MM.1S (cell line): Measurements from ENCODE around the gene SIM2.

Source experiments
- DNase-seq: peaks from one replicate; pipeline ENCODE4 v3.0.0-alpha.2; 2015
- H2AFZ ChIP-seq: fragments of 300-600 bp; sonication (generic); 2 replicates; pipeline ENCODE4 v1.6.0; 2016; ENCODE audit warnings: antibody characterized with exemption, low read length
- H3F3A ChIP-seq: fragments of 300-600 bp; sonication (generic); 2 replicates; pipeline ENCODE4 v1.6.1; 2016; ENCODE audit warnings: mild to moderate bottlenecking, antibody characterized with exemption, low read length, moderate library complexity, mixed read lengths; ENCODE audit not compliant: insufficient read depth
- H3K27ac ChIP-seq: fragments of 300-600 bp; sonication (generic); 2 replicates; pipeline ENCODE4 v1.5.1; 2016; ENCODE audit warnings: mild to moderate bottlenecking, low read length
- H3K27me3 ChIP-seq: fragments of 300-600 bp; sonication (generic); replicated peaks from 2 replicates; pipeline ENCODE4 v1.6.0; 2016; ENCODE audit warnings: low read length; ENCODE audit not compliant: insufficient read depth
- H3K36me3 ChIP-seq: fragments of 300-600 bp; sonication (generic); replicated peaks from 2 replicates; pipeline ENCODE4 v1.6.1; 2016; ENCODE audit warnings: mild to moderate bottlenecking, low read length, mixed read lengths; ENCODE audit not compliant: insufficient read depth
- H3K4me1 ChIP-seq: fragments of 300-600 bp; sonication (generic); 2 replicates; pipeline ENCODE4 v1.6.1; 2016; ENCODE audit warnings: low read length, mixed read lengths
- H3K4me2 ChIP-seq: fragments of 300-600 bp; sonication (generic); 2 replicates; pipeline ENCODE4 v1.6.0; 2016; ENCODE audit warnings: low read depth, low read length
- H3K4me3 ChIP-seq: fragments of 300-600 bp; sonication (generic); 2 replicates; pipeline ENCODE4 v1.5.1; 2016; ENCODE audit warnings: low read length, mixed read lengths
- H3K79me2 ChIP-seq: fragments of 300-600 bp; sonication (generic); 2 replicates; pipeline ENCODE4 v1.6.1; 2016; ENCODE audit warnings: mixed run types, low read length, mixed read lengths
- H3K9ac ChIP-seq: fragments of 300-600 bp; sonication (generic); 2 replicates; pipeline ENCODE4 v1.6.1; 2016; ENCODE audit warnings: low read length, mixed read lengths
- H3K9me2 ChIP-seq: fragments of 300-600 bp; sonication (generic); replicated peaks from 2 replicates; pipeline ENCODE4 v1.6.1; 2016; ENCODE audit warnings: mild to moderate bottlenecking, low read length, mixed read lengths; ENCODE audit not compliant: insufficient read depth
- H3K9me3 ChIP-seq: fragments of 300-600 bp; sonication (generic); replicated peaks from 2 replicates; pipeline ENCODE4 v1.6.1; 2016; ENCODE audit warnings: mild to moderate bottlenecking, low read length, mixed read lengths; ENCODE audit not compliant: insufficient read depth
- H4K20me1 ChIP-seq: fragments of 300-600 bp; sonication (generic); 2 replicates; pipeline ENCODE4 v1.6.1; 2016; ENCODE audit warnings: mild to moderate bottlenecking, low read length, moderate library complexity, mixed read lengths; ENCODE audit not compliant: insufficient read depth
- EZH2 ChIP-seq: fragments of 300-600 bp; sonication (generic); optimal IDR thresholded peaks from 2 replicates; pipeline ENCODE3; 2017; ENCODE audit warnings: low read depth, mild to moderate bottlenecking, antibody characterized with exemption, low read length, mixed read lengths
- EZH2phosphoT487 ChIP-seq: fragments of 300-600 bp; sonication (generic); IDR thresholded peaks from 2 replicates; pipeline ENCODE4 v1.6.1; 2018; ENCODE audit warnings: antibody characterized with exemption, low read length
- TF ChIP-seq, protein P1 (sequence below): fragments of 300-600 bp; sonication (generic); IDR thresholded peaks from 2 replicates; pipeline ENCODE4 v1.5.1; 2016; ENCODE audit warnings: antibody characterized with exemption, low read length, mixed read lengths

SIM2 gene

DNA sequence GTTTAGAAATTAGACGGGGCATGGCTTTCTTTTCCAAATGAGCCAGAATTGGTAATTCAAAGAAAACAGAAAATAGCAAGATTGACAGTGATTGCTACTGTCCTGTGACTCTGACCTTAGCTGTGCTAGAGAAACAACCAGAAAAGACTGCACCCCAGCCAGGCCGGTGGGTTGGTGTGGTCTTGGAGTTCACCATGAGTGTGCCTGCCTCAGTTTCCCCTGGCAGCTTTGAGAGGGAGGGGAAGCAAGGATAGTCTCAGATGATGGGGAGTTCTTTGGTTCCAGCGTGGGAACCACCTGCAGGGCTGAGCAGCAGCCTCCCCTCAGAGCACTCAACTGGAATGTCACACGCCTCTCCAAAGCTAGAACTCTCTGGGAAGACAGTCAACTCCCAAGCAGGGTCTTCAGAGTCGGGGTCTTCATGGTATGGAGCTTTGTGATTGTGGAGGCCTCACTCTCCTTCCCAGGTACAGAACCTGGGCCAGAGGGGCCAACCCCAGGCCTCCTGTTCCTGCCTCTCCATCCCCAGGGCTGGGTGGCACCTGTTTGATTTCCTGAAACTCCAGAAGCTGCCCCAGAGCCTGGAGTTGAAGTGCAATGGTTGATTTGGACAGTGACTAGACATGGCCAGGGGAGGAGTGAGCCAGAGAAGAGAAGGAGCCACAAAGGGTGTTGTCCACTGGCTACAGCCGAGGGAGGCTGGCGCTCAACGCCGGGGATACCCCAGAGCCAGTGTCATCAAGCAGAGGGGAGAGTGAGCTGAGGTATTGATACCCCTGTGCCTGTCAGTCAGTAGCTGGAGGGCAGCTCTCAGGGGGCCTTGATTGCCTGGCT, 35.7 kb downstream of the SIM2 start:
- H4K20me1 ChIP-seq, result no peaks in the 10 kb centered on the region
- H3F3A ChIP-seq, result no peaks in the 10 kb centered on the region
- H3K79me2 ChIP-seq, result no peaks in the 10 kb centered on the region
- no peak overlapping the region for H3K4me2 ChIP-seq
- no peak overlapping the region for H3K27ac ChIP-seq
- no peaks in the 10 kb centered on the region for H3K4me1 ChIP-seq
- H3K9ac ChIP-seq, result no peak overlapping the region
- no peak for DNase-seq
- H3K9me2 ChIP-seq, result no peaks in the 10 kb centered on the region
- H3K9me3 ChIP-seq, result no peaks in the 10 kb centered on the region
- no peak overlapping the region for H2AFZ ChIP-seq
- no peak for TF ChIP-seq EZH2phosphoT487
- no peak overlapping the region for H3K4me3 ChIP-seq
- H3K27me3 ChIP-seq, result peaks cover 21% of the 10 kb centered on the region
- no peaks in the 10 kb centered on the region for H3K36me3 ChIP-seq

DNA sequence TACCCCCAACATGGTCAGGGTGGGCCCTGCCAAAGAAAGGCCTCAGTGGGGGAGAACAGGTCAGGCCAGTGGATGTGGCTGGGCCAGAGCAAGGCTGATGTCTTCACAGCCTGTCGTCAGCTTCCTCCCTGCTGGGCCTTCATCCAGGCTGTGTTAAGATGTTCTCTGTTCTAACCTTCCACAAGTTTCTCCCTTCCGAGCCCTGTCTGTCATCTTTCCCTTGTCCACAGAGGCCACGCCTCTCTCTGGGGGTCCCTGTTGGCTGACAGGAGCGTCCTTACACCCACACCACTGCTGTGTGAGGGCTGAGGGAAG, 36.2 kb downstream of the SIM2 start:
- H3K27ac ChIP-seq, result no peak overlapping the region
- no peaks in the 10 kb centered on the region for H4K20me1 ChIP-seq
- no peaks in the 10 kb centered on the region for H3K4me1 ChIP-seq
- H3K4me2 ChIP-seq, result no peak overlapping the region
- H2AFZ ChIP-seq, result no peak overlapping the region
- H3K9me2 ChIP-seq, result no peaks in the 10 kb centered on the region
- no peak for DNase-seq
- no peak overlapping the region for H3K4me3 ChIP-seq
- TF ChIP-seq, protein P1, sequence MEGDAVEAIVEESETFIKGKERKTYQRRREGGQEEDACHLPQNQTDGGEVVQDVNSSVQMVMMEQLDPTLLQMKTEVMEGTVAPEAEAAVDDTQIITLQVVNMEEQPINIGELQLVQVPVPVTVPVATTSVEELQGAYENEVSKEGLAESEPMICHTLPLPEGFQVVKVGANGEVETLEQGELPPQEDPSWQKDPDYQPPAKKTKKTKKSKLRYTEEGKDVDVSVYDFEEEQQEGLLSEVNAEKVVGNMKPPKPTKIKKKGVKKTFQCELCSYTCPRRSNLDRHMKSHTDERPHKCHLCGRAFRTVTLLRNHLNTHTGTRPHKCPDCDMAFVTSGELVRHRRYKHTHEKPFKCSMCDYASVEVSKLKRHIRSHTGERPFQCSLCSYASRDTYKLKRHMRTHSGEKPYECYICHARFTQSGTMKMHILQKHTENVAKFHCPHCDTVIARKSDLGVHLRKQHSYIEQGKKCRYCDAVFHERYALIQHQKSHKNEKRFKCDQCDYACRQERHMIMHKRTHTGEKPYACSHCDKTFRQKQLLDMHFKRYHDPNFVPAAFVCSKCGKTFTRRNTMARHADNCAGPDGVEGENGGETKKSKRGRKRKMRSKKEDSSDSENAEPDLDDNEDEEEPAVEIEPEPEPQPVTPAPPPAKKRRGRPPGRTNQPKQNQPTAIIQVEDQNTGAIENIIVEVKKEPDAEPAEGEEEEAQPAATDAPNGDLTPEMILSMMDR, result no peak
- TF ChIP-seq EZH2phosphoT487 (no peak), EZH2 (no peak)
- H3K79me2 ChIP-seq, result no peaks in the 10 kb centered on the region
- no peaks in the 10 kb centered on the region for H3K9me3 ChIP-seq
- H3K27me3 ChIP-seq, result peaks cover 15% of the 10 kb centered on the region
- no peak overlapping the region for H3K9ac ChIP-seq
- no peaks in the 10 kb centered on the region for H3F3A ChIP-seq
- no peaks in the 10 kb centered on the region for H3K36me3 ChIP-seq

DNA sequence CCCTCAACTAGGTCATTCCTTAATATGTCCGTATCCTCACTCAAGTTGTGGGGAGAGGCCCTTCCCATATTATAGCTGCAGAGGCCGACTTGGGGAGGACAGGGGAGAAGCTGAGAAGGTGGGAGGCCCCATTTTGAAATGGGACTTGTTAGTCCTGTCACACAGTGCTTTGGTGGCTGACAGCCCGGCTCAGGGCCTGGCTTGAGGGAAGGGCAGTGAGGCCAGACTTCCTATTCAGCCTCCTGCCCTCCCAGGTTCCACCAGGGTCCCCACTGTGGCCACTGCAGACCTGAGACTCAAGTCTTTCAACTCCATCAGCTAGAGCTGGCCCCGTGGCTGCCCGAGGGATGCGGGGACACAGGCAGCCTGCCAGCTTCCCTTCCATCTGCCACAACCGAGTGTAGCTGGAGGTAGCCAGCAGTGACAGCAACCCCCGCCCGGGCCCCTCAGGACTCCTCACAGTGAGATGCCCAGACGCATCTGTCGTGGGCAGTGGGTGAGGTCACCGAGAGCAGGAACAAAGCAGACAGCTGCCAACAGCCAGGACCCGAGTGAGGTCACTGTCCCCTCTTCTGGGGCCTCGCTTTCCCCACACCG, 36.9 kb downstream of the SIM2 start:
- H3K4me3 ChIP-seq, result no peak overlapping the region
- H4K20me1 ChIP-seq, result no peaks in the 10 kb centered on the region
- no peaks in the 10 kb centered on the region for H3F3A ChIP-seq
- no peaks in the 10 kb centered on the region for H3K4me1 ChIP-seq
- no peak overlapping the region for H3K9ac ChIP-seq
- TF ChIP-seq, protein P1, result no peak
- TF ChIP-seq EZH2phosphoT487, result no peak
- TF ChIP-seq EZH2, result no peak
- DNase-seq, result no peak
- no peak overlapping the region for H3K4me2 ChIP-seq
- H3K79me2 ChIP-seq, result no peaks in the 10 kb centered on the region
- H3K27me3 ChIP-seq, result peaks cover 10% of the 10 kb centered on the region
- H3K36me3 ChIP-seq, result no peaks in the 10 kb centered on the region
- no peak overlapping the region for H2AFZ ChIP-seq
- no peak overlapping the region for H3K27ac ChIP-seq
- H3K9me2 ChIP-seq, result no peaks in the 10 kb centered on the region
- no peaks in the 10 kb centered on the region for H3K9me3 ChIP-seq

DNA sequence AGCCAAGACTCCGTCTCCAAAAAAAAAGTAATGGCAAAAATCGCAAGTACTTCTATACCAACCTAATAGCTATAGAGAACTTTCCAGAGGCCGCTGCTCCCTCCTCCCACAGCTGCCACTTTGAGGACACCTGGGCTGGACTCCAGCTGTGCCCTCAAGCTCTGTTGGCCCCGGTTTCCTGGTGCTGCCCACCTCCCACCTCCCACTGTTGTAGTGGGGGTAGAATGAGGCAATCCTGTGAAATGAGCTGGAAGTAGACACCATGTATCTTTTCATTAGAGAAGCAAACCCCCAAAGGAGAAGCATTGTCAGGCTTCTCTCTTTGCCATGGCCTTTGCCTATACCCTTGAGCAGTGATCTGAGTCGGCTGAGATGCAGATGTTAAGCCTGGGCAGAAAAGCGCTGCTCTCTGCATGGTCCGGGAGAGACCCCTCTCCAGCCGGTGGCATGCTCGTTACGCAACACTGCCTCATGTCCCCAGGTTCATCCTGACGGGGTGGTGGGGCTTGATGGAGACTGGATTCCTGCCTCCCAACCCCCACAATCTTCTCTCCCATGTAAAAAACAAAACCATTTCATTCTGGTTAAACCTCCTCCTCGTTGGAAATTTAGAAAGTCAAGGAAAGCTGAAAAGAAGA, 39.7 kb downstream of the SIM2 start:
- no peaks in the 10 kb centered on the region for H3K4me1 ChIP-seq
- H3K27me3 ChIP-seq, result 0 out of 2 replicates have a peak, but pooled peaks cover 2% of the 10 kb centered on the region
- no peak overlapping the region for H3K4me3 ChIP-seq
- no peak for DNase-seq
- no peak overlapping the region for H3K9ac ChIP-seq
- H3K9me3 ChIP-seq, result no peaks in the 10 kb centered on the region
- H3K9me2 ChIP-seq, result no peaks in the 10 kb centered on the region
- no peak for TF ChIP-seq EZH2phosphoT487
- TF ChIP-seq, protein P1, result no peak
- no peaks in the 10 kb centered on the region for H3F3A ChIP-seq
- H3K36me3 ChIP-seq, result no peaks in the 10 kb centered on the region
- H4K20me1 ChIP-seq, result no peaks in the 10 kb centered on the region
- no peaks in the 10 kb centered on the region for H3K79me2 ChIP-seq
- no peak overlapping the region for H3K27ac ChIP-seq
- H2AFZ ChIP-seq, result no peak overlapping the region
- H3K4me2 ChIP-seq, result no peak overlapping the region
